Gastroesophageal sphincter (tissue), 4 donors: Measurements from ENCODE around the gene CPNE9. TPM values are rescaled to one million over a fixed set of nuclear protein-coding genes. Genes with fewer than 3 reads are reported as not detected.

Source experiments
- ATAC-seq: fragments of 150-250 bp; one replicate; pipeline ENCODE4 v1.9.1; 2016; ENCODE audit warnings: mild to moderate bottlenecking, moderate library complexity
- H3K27ac ChIP-seq, 4 donors: fragments of 200-600 bp; sonication (generic) in 3 of 4; 1 replicate in 3 of 4; 2 replicates in 1 of 4; pipeline ENCODE4 v1.5.1; 2016 to 2019
- H3K27me3 ChIP-seq: fragments of 200-600 bp; sonication (generic); one replicate; pipeline ENCODE4 v1.5.1; 2019
- H3K36me3 ChIP-seq, 2 donors: fragments of 200-600 bp; sonication (generic); one replicate each; pipeline ENCODE4 v1.5.1; 2019; ENCODE audit warnings: control low read depth in 1 of 2
- H3K4me1 ChIP-seq, 3 donors: fragments of 200-600 bp; sonication (generic); 1 replicate in 2 of 3; 2 replicates in 1 of 3; pipeline ENCODE4 v1.5.1; 2016 to 2019; ENCODE audit warnings: control low read depth in 2 of 3
- H3K4me3 ChIP-seq, 2 donors: fragments of 200-600 bp; sonication (generic); one replicate each; pipeline ENCODE4 v1.5.1; 2019; ENCODE audit warnings: mild to moderate bottlenecking in 1 of 2, moderate library complexity in 1 of 2
- H3K9me3 ChIP-seq, 3 donors: fragments of 200-600 bp; sonication (generic); one replicate each; pipeline ENCODE4 v1.5.1; 2017 to 2019; ENCODE audit warnings: control low read depth in 2 of 3
- CTCF ChIP-seq, 4 experiments: fragments of 200-600 bp in 2 of 4; fragments of 450-650 bp in 2 of 4; sonication (generic) in 1 of 4; IDR thresholded peaks; one replicate each; pipeline ENCODE4 v1.5.1; 2017 to 2019; ENCODE audit warnings: antibody characterized with exemption in 4 of 4, mild to moderate bottlenecking in 2 of 4, moderate library complexity in 2 of 4
- EP300 ChIP-seq: sonication (generic); formaldehyde crosslinking; IDR thresholded peaks from one replicate; pipeline ENCODE4 v1.6.1; 2017; ENCODE audit warnings: antibody characterized with exemption, mild to moderate bottlenecking
- POLR2A ChIP-seq, 2 donors: fragments of 450-650 bp; IDR thresholded peaks; one replicate each; pipeline ENCODE4 v1.6.1; 2017; ENCODE audit warnings: antibody characterized with exemption in 2 of 2, mild to moderate bottlenecking in 2 of 2, moderate library complexity in 1 of 2
- POLR2AphosphoS5 ChIP-seq: sonication (generic); formaldehyde crosslinking; IDR thresholded peaks from one replicate; pipeline ENCODE4 v1.6.1; 2017; ENCODE audit warnings: antibody characterized with exemption
- WGBS, 2 donors: methylation state at CpG; one replicate each; pipeline ENCODE4 v1.1.5; 2018; ENCODE audit warnings: low coverage in 1 of 2; 5-methylcytosine and 5-hydroxymethylcytosine counted together
- total RNA-seq, 4 donors: library from RNA; depleted of rRNA; stranded (reverse); fragments of >200 nt; gene quantifications; one replicate each; pipeline ENCODE4 v1.1.0, GENCODE V29; 2016

Gene CPNE9
- 1 to 10 TPM in 1 of 4 donors, not detected in 3; 1.1 TPM for total RNA-seq

GRCh38 chr3:9703736-9704346 lies at the start of gene CPNE9:
CPNE9 (plus strand) TSS chr3:9703833; CDS start chr3:9703997, 164 bp downstream.
- Histone ChIP-seq H3K4me1 (peaks cover 0 to 18% (median 11%) of the 10 kb centered on the region in 3 donors), H3K9me3 (no peaks in the 10 kb centered on the region), H3K4me3 (peak within 1 kb of the TSS in 1 of 2 donors; percentile 43), H3K27ac (no peak within 1 kb of the TSS), H3K36me3 (peaks cover 0 to 43% of the 10 kb centered on the region in 2 donors), H3K27me3 (peaks cover 35% of the 10 kb centered on the region)
- no peak for TF ChIP-seq CTCF (IDR thresholded peaks at IDR 0.05)
- TF ChIP-seq EP300, result no peak
- TF ChIP-seq POLR2AphosphoS5, result no peak
- no peak for TF ChIP-seq POLR2A (IDR thresholded peaks at IDR 0.05)
- peak; percentile 19 for ATAC-seq
- no CpG with 5 or more reads among the region's 56 CpGs for whole genome bisulfite sequencing, 2 donors

GRCh38 chr3:9659849-9660248 lies 43.8 kb upstream of the CPNE9 start:
- Histone ChIP-seq H3K27ac (no peak overlapping the region), H3K27me3 (no peaks in the 10 kb centered on the region), H3K4me1 (no peaks in the 10 kb centered on the region), H3K36me3 (peaks cover 0 to 99% of the 10 kb centered on the region in 2 donors), H3K4me3 (no peak overlapping the region), H3K9me3 (no peaks in the 10 kb centered on the region)
- no peak for ATAC-seq
- TF ChIP-seq POLR2A (IDR thresholded peaks at IDR 0.05) (no peak), EP300 (no peak), CTCF (IDR thresholded peaks at IDR 0.05) (no peak), POLR2AphosphoS5 (no peak)
- 78% methylated on average over 3 of the region's 4 CpGs; no CpG with 5 or more reads in 1 of the 2 donors for WGBS, 2 donors

GRCh38 chr3:9660972-9661371 lies 42.7 kb upstream of the CPNE9 start:
- Histone ChIP-seq H3K4me3 (no peak overlapping the region), H3K36me3 (peaks cover 0 to 99% of the 10 kb centered on the region in 2 donors), H3K4me1 (no peaks in the 10 kb centered on the region), H3K27ac (no peak overlapping the region), H3K27me3 (no peaks in the 10 kb centered on the region), H3K9me3 (no peaks in the 10 kb centered on the region)
- TF ChIP-seq CTCF (IDR thresholded peaks at IDR 0.05) (no peak), POLR2A (IDR thresholded peaks at IDR 0.05) (no peak), POLR2AphosphoS5 (no peak)
- WGBS, 2 donors, result 73 to 83% methylated on average over 4 of the region's 6 CpGs
- ATAC-seq, result no peak

- H3K4me1 ChIP-seq, result peaks cover 0 to 5% (median 0%) of the 10 kb centered on the region in 3 donors
Measured at GRCh38 chr3:9664119-9664751, 39.4 kb upstream of the CPNE9 start.

More at GRCh38 chr3:9664119-9664751, 39.4 kb upstream of the CPNE9 start:
- Histone ChIP-seq H3K27me3 (no peaks in the 10 kb centered on the region), H3K36me3 (peaks cover 0 to 100% of the 10 kb centered on the region in 2 donors), H3K27ac (no peak overlapping the region), H3K9me3 (no peaks in the 10 kb centered on the region), H3K4me3 (no peak overlapping the region)
- 98 to 100% methylated on average over 3 to 5 of the region's 5 CpGs for WGBS, 2 donors
- no peak for ATAC-seq
- TF ChIP-seq POLR2A (IDR thresholded peaks at IDR 0.05), result no peak
- TF ChIP-seq CTCF (IDR thresholded peaks at IDR 0.05), result no peak
- TF ChIP-seq EP300, result no peak
- no peak for TF ChIP-seq POLR2AphosphoS5
